ENCODE results near the gene MAD2L1BP.

- TF ChIP-seq CTCF (IDR thresholded peaks at IDR 0.05) (no peak), POLR2A (IDR thresholded peaks at IDR 0.05) (no peak)
Observed at GRCh38 chr6:43669050-43669921, 33.6 kb downstream of the MAD2L1BP start.
